Keratinocyte (primary cell): Measurements from ENCODE around the gene R3HDM4.

ENCODE experiments used
- EZH2 ChIP-seq: IDR thresholded peaks from one replicate; pipeline ENCODE4 v1.6.1; 2012; ENCODE audit warnings: inconsistent platforms, mild to moderate bottlenecking, low read length, moderate library complexity
- TF ChIP-seq, protein P1 (sequence below), 3 experiments: IDR thresholded peaks in 1 of 3; conservative IDR thresholded peaks in 1 of 3; optimal IDR thresholded peaks in 1 of 3; 2 replicates in 2 of 3; 3 replicates in 1 of 3; pipeline versions ENCODE3 to v1.5.1; 2011; ENCODE audit warnings: low read length in 3 of 3, mild to moderate bottlenecking in 3 of 3, moderate library complexity in 2 of 3, control low read depth in 1 of 3, inconsistent platforms in 1 of 3; ENCODE audit not compliant: insufficient read depth in 2 of 3; ENCODE audit errors: extremely low read depth in 1 of 3

DNA sequence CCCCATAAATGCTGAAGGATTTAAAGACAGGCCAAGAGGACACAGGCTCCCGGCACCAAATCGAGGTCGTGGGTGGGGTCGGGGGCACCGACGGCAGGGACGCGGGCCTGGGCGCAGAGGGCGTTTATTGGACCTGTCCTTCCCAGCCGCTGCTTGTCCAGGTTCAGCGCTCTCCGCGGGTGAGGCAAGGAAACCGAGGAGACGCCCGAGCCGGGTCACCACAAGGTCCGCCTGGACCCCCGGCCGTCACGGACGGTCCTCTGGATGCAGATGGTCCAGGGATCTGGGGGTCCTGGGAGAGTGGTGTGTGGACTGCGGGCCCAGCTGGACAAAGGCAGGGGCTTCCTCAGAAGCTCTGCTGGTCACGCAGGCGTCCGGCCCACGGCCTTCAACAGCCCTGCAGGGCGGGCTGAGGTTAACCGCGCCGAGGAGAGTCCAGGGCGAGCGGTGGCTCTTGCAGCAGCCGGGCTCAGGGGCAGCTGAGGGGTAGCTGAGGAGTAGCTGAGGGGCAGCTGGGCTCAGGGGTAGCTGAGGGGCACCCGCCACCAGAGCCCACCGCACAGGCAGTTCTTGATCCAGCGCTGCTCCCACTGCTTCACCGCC, 45.1 kb downstream of the R3HDM4 start:
- TF ChIP-seq, protein P1, sequence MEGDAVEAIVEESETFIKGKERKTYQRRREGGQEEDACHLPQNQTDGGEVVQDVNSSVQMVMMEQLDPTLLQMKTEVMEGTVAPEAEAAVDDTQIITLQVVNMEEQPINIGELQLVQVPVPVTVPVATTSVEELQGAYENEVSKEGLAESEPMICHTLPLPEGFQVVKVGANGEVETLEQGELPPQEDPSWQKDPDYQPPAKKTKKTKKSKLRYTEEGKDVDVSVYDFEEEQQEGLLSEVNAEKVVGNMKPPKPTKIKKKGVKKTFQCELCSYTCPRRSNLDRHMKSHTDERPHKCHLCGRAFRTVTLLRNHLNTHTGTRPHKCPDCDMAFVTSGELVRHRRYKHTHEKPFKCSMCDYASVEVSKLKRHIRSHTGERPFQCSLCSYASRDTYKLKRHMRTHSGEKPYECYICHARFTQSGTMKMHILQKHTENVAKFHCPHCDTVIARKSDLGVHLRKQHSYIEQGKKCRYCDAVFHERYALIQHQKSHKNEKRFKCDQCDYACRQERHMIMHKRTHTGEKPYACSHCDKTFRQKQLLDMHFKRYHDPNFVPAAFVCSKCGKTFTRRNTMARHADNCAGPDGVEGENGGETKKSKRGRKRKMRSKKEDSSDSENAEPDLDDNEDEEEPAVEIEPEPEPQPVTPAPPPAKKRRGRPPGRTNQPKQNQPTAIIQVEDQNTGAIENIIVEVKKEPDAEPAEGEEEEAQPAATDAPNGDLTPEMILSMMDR (optimal IDR thresholded peaks at IDR 0.05 in 1 of 3, IDR thresholded peaks at IDR 0.05 in 1 of 3, conservative IDR thresholded peaks at IDR 0.05 in 1 of 3; ENCODE audit: extremely low read depth in 1 of 3, insufficient read depth in 2 of 3, low read length in 3 of 3), result no peak
- no peak for TF ChIP-seq EZH2
